Loucy (cell line): ENCODE measurements around the gene LRP3.

ENCODE experiments used
- H2AFZ ChIP-seq: fragments of 200-600 bp; sonication (generic); 2 replicates; pipeline ENCODE4 v1.6.0; 2016; ENCODE audit warnings: antibody characterized with exemption, mild to moderate bottlenecking, low read length, moderate library complexity
- H3F3A ChIP-seq: fragments of 200-600 bp; 2 replicates; pipeline ENCODE4 v1.6.0; 2016; ENCODE audit warnings: antibody characterized with exemption, low read depth, mild to moderate bottlenecking
- H3K27me3 ChIP-seq: fragments of 200-600 bp; sonication (generic); 2 replicates; pipeline ENCODE4 v1.6.1; 2014; ENCODE audit warnings: low read length, mild to moderate bottlenecking; ENCODE audit not compliant: insufficient read depth, poor library complexity, severe bottlenecking
- H3K36me3 ChIP-seq: fragments of 200-600 bp; sonication (generic); 2 replicates; pipeline ENCODE4 v1.6.1; 2016; ENCODE audit warnings: low read length; ENCODE audit not compliant: insufficient read depth
- H3K4me1 ChIP-seq: fragments of 200-600 bp; sonication (generic); 2 replicates; pipeline ENCODE4 v1.5.1; 2014; ENCODE audit warnings: low read length, mild to moderate bottlenecking; ENCODE audit not compliant: insufficient read depth, poor library complexity, severe bottlenecking
- H3K4me2 ChIP-seq: fragments of 200-600 bp; sonication (generic); 2 replicates; pipeline ENCODE4 v1.6.0; 2014; ENCODE audit warnings: antibody characterized with exemption, low read length, low read depth, mild to moderate bottlenecking; ENCODE audit not compliant: poor library complexity, severe bottlenecking
- H3K4me3 ChIP-seq: fragments of 200-600 bp; sonication (generic); 2 replicates; pipeline ENCODE4 v1.5.1; 2014; ENCODE audit warnings: low read length, mild to moderate bottlenecking, mixed read lengths; ENCODE audit not compliant: poor library complexity, severe bottlenecking
- H3K79me2 ChIP-seq: fragments of 200-600 bp; sonication (generic); 2 replicates; pipeline ENCODE4 v1.6.1; 2014; ENCODE audit warnings: low read length; ENCODE audit not compliant: insufficient read depth
- H3K9ac ChIP-seq: fragments of 200-600 bp; sonication (generic); 2 replicates; pipeline ENCODE4 v1.6.0; 2014; ENCODE audit warnings: mild to moderate bottlenecking, low read depth, low read length, moderate library complexity; ENCODE audit not compliant: poor library complexity, severe bottlenecking
- H3K9me2 ChIP-seq: fragments of 200-600 bp; sonication (generic); replicated peaks from 2 replicates; pipeline ENCODE4 v1.6.1; 2016; ENCODE audit warnings: low read depth, low read length, mixed read lengths
- H3K9me3 ChIP-seq: fragments of 200-600 bp; sonication (generic); 2 replicates; pipeline ENCODE4 v1.6.1; 2014; ENCODE audit warnings: mild to moderate bottlenecking, antibody characterized with exemption, low read length, low read depth; ENCODE audit not compliant: insufficient read depth
- H4K20me1 ChIP-seq: fragments of 200-600 bp; sonication (generic); 2 replicates; pipeline ENCODE4 v1.6.0; 2014; ENCODE audit warnings: antibody characterized with exemption, low read length, mild to moderate bottlenecking; ENCODE audit not compliant: insufficient read depth, poor library complexity, severe bottlenecking
- EZH2phosphoT487 ChIP-seq: fragments of 200-600 bp; IDR thresholded peaks from 2 replicates; pipeline ENCODE4 v1.6.1; 2018; ENCODE audit warnings: antibody characterized with exemption, mild to moderate bottlenecking, moderate library complexity, borderline replicate concordance
- TF ChIP-seq, protein P1 (sequence below): fragments of 200-600 bp; sonication (generic); conservative IDR thresholded peaks from 2 replicates; pipeline ENCODE4 v1.5.1; 2014; ENCODE audit warnings: mild to moderate bottlenecking, antibody characterized with exemption, low read length

The LRP3 gene

DNA sequence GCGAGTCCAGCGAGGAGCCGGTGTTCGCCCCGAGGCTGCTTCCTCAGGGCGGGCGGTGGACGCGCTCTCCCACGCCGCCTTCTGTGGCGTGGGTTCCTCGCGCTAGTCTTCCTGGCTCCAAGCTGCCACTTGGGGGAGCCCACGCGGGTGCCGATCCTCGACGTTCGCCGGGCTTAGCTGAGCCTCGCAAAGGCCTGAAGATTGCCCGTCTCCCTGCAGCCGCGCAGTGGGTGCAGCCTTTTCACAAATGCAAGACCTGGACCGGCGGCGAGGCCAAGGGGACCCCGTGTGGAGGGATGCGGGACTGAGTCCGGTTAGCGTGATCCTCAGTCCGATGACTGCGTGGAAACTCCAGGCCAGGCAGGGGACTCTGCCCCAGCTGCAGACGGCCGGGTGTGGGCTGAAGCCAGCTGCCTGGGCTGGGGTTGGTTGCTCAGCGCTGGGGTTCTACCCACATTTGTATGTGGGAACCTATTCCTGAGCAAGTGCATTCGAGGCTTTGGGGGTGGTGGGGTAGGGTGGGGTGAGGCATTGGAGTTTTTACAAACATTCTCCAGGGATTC is 16.6 kb upstream of the LRP3 start:
- H3K4me2 ChIP-seq, result peak overlapping the region; percentile 86
- no peaks in the 10 kb centered on the region for H4K20me1 ChIP-seq
- no peaks in the 10 kb centered on the region for H3K9me2 ChIP-seq
- H3K9ac ChIP-seq, result peak overlapping the region; percentile 60
- H2AFZ ChIP-seq, result peak overlapping the region; percentile 88
- H3K4me3 ChIP-seq, result peak overlapping the region; percentile 91
- H3K9me3 ChIP-seq, result no peaks in the 10 kb centered on the region
- TF ChIP-seq, protein P1, sequence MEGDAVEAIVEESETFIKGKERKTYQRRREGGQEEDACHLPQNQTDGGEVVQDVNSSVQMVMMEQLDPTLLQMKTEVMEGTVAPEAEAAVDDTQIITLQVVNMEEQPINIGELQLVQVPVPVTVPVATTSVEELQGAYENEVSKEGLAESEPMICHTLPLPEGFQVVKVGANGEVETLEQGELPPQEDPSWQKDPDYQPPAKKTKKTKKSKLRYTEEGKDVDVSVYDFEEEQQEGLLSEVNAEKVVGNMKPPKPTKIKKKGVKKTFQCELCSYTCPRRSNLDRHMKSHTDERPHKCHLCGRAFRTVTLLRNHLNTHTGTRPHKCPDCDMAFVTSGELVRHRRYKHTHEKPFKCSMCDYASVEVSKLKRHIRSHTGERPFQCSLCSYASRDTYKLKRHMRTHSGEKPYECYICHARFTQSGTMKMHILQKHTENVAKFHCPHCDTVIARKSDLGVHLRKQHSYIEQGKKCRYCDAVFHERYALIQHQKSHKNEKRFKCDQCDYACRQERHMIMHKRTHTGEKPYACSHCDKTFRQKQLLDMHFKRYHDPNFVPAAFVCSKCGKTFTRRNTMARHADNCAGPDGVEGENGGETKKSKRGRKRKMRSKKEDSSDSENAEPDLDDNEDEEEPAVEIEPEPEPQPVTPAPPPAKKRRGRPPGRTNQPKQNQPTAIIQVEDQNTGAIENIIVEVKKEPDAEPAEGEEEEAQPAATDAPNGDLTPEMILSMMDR, result peak; percentile 45
- TF ChIP-seq EZH2phosphoT487, result no peak
- H3K79me2 ChIP-seq, result peaks cover 16% of the 10 kb centered on the region; the same call in 1 of the 2 replicates
- H3K27me3 ChIP-seq, result no peaks in the 10 kb centered on the region
- peaks cover 27% of the 10 kb centered on the region for H3K4me1 ChIP-seq
- H3F3A ChIP-seq, result no peaks in the 10 kb centered on the region
- no peaks in the 10 kb centered on the region for H3K36me3 ChIP-seq

DNA sequence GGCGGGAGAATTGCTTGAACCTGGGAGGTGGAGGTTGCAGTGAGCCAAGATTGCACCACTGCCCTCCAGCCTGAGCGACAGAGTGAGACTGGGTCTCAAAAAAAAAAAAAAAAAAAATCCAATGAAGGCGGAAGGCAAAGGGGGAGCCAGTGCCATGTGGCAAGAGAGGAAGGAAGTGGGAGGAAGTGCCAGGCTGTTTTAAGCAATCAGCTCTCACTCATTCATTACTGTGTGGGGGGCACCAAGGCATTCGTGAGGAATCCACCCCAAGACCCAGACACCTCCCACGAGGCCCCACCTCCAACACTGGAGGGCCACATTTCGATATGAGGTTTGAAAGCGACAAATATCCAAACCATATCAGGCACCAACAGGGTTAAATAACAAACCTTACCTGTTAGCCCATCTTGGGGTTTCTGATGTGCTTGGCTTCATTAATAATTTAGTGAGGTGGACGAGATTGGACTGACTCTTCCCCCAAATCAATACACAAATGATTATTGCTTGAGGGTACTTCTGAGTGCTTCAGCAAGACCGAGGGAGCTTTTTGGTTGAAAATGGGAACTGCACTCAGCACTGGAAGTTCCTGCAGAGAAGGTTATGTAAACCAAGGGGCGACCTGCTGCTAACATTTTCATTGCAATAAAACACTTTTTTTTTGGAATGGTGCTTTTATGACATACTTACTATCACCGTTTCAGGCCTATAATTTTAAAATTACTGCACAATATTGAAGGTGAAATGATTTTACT is 7.5 kb upstream of the LRP3 start:
- no peaks in the 10 kb centered on the region for H3F3A ChIP-seq
- peak overlapping the region; percentile 44 for H3K9ac ChIP-seq
- H4K20me1 ChIP-seq, result no peaks in the 10 kb centered on the region
- peak overlapping the region; percentile 34 for H3K4me2 ChIP-seq
- H3K4me1 ChIP-seq, result peaks cover 10% of the 10 kb centered on the region
- peak overlapping the region; percentile 61 for H2AFZ ChIP-seq
- no peaks in the 10 kb centered on the region for H3K79me2 ChIP-seq
- no peak for TF ChIP-seq EZH2phosphoT487
- TF ChIP-seq, protein P1, result no peak
- no peak overlapping the region for H3K4me3 ChIP-seq
- no peaks in the 10 kb centered on the region for H3K36me3 ChIP-seq
- H3K27me3 ChIP-seq, result no peaks in the 10 kb centered on the region
- no peaks in the 10 kb centered on the region for H3K9me3 ChIP-seq
- H3K9me2 ChIP-seq, result no peaks in the 10 kb centered on the region

DNA sequence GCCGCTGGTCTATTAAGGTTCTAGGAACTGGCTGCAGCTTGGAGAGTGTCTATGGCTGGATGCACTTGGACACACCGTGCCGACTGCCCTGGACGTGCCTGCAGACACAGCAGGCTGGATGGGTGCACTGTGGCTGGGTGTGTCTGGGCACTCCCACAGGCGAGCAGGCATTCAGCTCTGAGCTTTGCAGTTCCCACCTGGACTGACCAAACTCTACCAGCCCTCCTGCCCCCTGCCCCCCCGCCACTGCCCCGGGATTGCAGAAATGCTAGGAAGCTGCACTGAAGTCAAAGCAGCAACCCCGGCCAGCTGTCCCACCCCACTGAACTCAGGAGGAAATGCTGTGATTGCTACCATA is 7.0 kb upstream of the LRP3 start:
- Histone ChIP-seq H2AFZ (no peak overlapping the region), H3K36me3 (no peaks in the 10 kb centered on the region), H3K4me1 (peaks cover 10% of the 10 kb centered on the region), H3K4me2 (no peak overlapping the region), H3K9me3 (no peaks in the 10 kb centered on the region), H3K79me2 (no peaks in the 10 kb centered on the region), H3K4me3 (no peak overlapping the region), H3K27me3 (no peaks in the 10 kb centered on the region), H4K20me1 (no peaks in the 10 kb centered on the region), H3K9me2 (no peaks in the 10 kb centered on the region), H3K9ac (no peak overlapping the region), H3F3A (no peaks in the 10 kb centered on the region)
- TF ChIP-seq, protein P1, result no peak
- no peak for TF ChIP-seq EZH2phosphoT487
